HL-60/S4 treated with phorbol 12-myristate 13-acetate at 8.2 ng/mL for 4 days and 3 days (cell line): ENCODE results near the gene DIS3L2.

Experiments
- in situ Hi-C: fragments of 300-500 bp; cut with MboI; formaldehyde crosslinking; loops from 2 replicates; pipeline ENCODE4 v1.15.0; 2022; ENCODE audit warnings: low sequenced_read_pairs

The DIS3L2 gene

GRCh38 chr2:232038251-232038880, 76.9 kb downstream of the DIS3L2 start:
- in situ Hi-C loops = no loop called here

GRCh38 chr2:232038881-232039485, 77.5 kb downstream of the DIS3L2 start:
- in situ Hi-C loops = no loop called here

- in situ Hi-C loops = no loop called here
Observed at GRCh38 chr2:232042911-232043574, 81.5 kb downstream of the DIS3L2 start.

GRCh38 chr2:232043966-232044365, 82.5 kb downstream of the DIS3L2 start:
- in situ Hi-C loops = no loop called here

- in situ Hi-C loops = no loop called here
Observed at GRCh38 chr2:232049350-232049749, 87.8 kb downstream of the DIS3L2 start.

GRCh38 chr2:232052591-232052990, 91.1 kb downstream of the DIS3L2 start:
- in situ Hi-C loops = no loop called here

GRCh38 chr2:232053777-232054176, 92.3 kb downstream of the DIS3L2 start:
- in situ Hi-C loops = no loop called here

- in situ Hi-C loops = no loop called here
Observed at GRCh38 chr2:232058063-232058877, 96.8 kb downstream of the DIS3L2 start.

- in situ Hi-C loops = no loop called here
Observed at GRCh38 chr2:232058931-232059330, 97.4 kb downstream of the DIS3L2 start.

- in situ Hi-C loops = no loop called here
Observed at GRCh38 chr2:232061265-232061664, 99.8 kb downstream of the DIS3L2 start.

GRCh38 chr2:232073026-232073425, 111.5 kb downstream of the DIS3L2 start:
- in situ Hi-C loops = no loop called here

- in situ Hi-C loops = no loop called here
Observed at GRCh38 chr2:232073699-232074098, 112.2 kb downstream of the DIS3L2 start.

- in situ Hi-C loops = no loop called here
Observed at GRCh38 chr2:232075080-232075479, 113.6 kb downstream of the DIS3L2 start.

- in situ Hi-C loops = no loop called here
Observed at GRCh38 chr2:232075859-232076258, 114.3 kb downstream of the DIS3L2 start.

- in situ Hi-C loops = no loop called here
Observed at GRCh38 chr2:232076272-232076671, 114.8 kb downstream of the DIS3L2 start.

- in situ Hi-C loops = no loop called here
Observed at GRCh38 chr2:232076736-232077135, 115.2 kb downstream of the DIS3L2 start.

- in situ Hi-C loops = no loop called here
Observed at GRCh38 chr2:232085164-232085563, 123.7 kb downstream of the DIS3L2 start.

GRCh38 chr2:232085826-232086425, 124.4 kb downstream of the DIS3L2 start:
- in situ Hi-C loops = no loop called here

- in situ Hi-C loops = no loop called here
Observed at GRCh38 chr2:232088771-232089170, 127.3 kb downstream of the DIS3L2 start.

GRCh38 chr2:232094201-232094600, 132.7 kb downstream of the DIS3L2 start:
- in situ Hi-C loops = no loop called here

- in situ Hi-C loops = no loop called here
Observed at GRCh38 chr2:232094883-232095282, 133.4 kb downstream of the DIS3L2 start.
